WERI-Rb-1 (cell line): ENCODE data around the gene SV2C.

Source experiments
- DNase-seq: peaks from one replicate; pipeline ENCODE4 v3.0.0-alpha.2; 2020
- H3K27ac ChIP-seq: fragments of 250-450 bp; sonication (Bioruptor Pico); 2 replicates; pipeline ENCODE4 v1.5.1; 2020; ENCODE audit warnings: mild to moderate bottlenecking, moderate library complexity
- H3K27me3 ChIP-seq: fragments of 250-450 bp; sonication (Bioruptor Pico); 2 replicates; pipeline ENCODE4 v1.5.1; 2021; ENCODE audit warnings: mild to moderate bottlenecking, low read depth, moderate library complexity; ENCODE audit not compliant: insufficient read depth, severe bottlenecking
- H3K36me3 ChIP-seq: fragments of 250-450 bp; sonication (Bioruptor Pico); 2 replicates; pipeline ENCODE4 v1.5.1; 2020; ENCODE audit warnings: mild to moderate bottlenecking, moderate library complexity
- H3K4me3 ChIP-seq: 2 replicates; pipeline ENCODE4 v1.5.1; 2011; ENCODE audit warnings: low read depth, mild to moderate bottlenecking, control low read depth, low read length
- H3K9me3 ChIP-seq: fragments of 250-450 bp; sonication (Bioruptor Pico); 2 replicates; pipeline ENCODE4 v1.5.1; 2021; ENCODE audit warnings: mild to moderate bottlenecking, moderate library complexity; ENCODE audit not compliant: severe bottlenecking
- CTCF ChIP-seq: IDR thresholded peaks from 2 replicates; pipeline ENCODE4 v1.5.1; 2011; ENCODE audit warnings: low read depth, mild to moderate bottlenecking, control low read depth, inconsistent platforms, low read length

The SV2C gene

DNA sequence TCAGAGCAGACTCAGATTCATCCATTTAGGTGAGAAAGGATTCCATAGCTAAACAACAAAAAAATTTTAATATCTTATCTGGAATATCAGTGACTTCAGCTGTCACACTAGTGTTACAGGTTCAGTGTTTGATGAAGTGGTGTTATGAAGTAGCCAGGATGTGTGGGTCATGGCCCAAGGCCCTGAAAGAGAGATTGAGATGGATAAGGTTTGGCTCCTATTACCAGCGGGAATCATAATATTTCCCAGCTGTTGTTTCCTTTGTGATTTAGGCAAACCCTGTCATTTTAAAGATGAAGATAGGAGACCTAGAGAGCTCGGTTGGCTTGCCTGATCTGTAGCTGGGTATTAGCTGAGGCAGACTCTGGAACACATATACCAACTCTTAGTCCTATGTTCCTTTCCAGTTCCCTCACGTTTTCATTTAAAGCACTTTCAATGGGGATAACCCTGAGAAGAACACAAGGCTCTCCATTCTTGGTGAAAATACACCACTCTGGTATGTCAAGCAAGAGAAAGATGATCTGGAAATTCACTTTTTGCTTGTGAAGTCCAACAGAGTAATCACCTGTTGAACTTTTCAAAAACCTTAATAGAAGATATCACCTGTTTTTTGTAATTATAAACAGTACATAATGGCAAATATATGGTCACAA, 54.8 kb downstream of the SV2C start:
- Histone ChIP-seq H3K27me3 (no peaks in the 10 kb centered on the region), H3K4me3 (no peak overlapping the region), H3K9me3 (no peaks in the 10 kb centered on the region), H3K36me3 (no peaks in the 10 kb centered on the region), H3K27ac (no peak overlapping the region)
- TF ChIP-seq CTCF: no peak
- DNase-seq: no peak

- Histone ChIP-seq H3K4me3 (no peak overlapping the region), H3K27me3 (no peaks in the 10 kb centered on the region), H3K36me3 (no peaks in the 10 kb centered on the region), H3K27ac (no peak overlapping the region), H3K9me3 (no peaks in the 10 kb centered on the region)
- no peak for TF ChIP-seq CTCF
- DNase-seq: no peak
These were observed 60.7 kb downstream of the SV2C start for GRCh38 chr5:76143884-76144283.

- no peak overlapping the region for H3K27ac ChIP-seq
- DNase-seq: no peak
- H3K27me3 ChIP-seq: no peaks in the 10 kb centered on the region
- H3K4me3 ChIP-seq: no peak overlapping the region
- no peaks in the 10 kb centered on the region for H3K9me3 ChIP-seq
- no peaks in the 10 kb centered on the region for H3K36me3 ChIP-seq
- TF ChIP-seq CTCF: no peak
These were observed 61.5 kb downstream of the SV2C start for GRCh38 chr5:76144513-76145274.

DNA sequence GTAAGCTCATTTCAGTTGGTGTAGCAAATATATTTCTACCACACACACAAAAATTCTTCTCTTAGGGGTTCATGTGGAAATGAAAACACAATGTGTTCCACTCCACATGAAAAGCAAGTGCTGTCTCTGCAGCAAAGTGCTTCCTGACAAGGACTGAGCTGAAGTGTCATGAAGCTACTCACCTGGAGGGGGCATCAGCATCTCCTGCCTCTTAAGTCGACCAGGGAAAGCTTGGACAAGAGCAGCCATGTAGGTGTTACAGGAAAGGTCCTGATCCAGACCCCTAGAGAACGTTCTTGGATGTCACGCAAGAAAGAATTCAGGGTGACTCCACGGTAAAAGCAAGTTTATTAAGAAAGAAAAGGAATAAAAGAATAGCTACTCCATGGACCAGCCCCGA, 62.8 kb downstream of the SV2C start:
- DNase-seq: peak; percentile 57
- H3K27ac ChIP-seq: no peak overlapping the region
- TF ChIP-seq CTCF: peak; percentile 76
- no peaks in the 10 kb centered on the region for H3K27me3 ChIP-seq
- no peaks in the 10 kb centered on the region for H3K36me3 ChIP-seq
- H3K4me3 ChIP-seq: no peak overlapping the region
- peaks cover 5% of the 10 kb centered on the region for H3K9me3 ChIP-seq

- no peak for TF ChIP-seq CTCF
- DNase-seq: no peak
- Histone ChIP-seq H3K27ac (peak overlapping the region; percentile 66), H3K36me3 (no peaks in the 10 kb centered on the region), H3K9me3 (peaks cover 8% of the 10 kb centered on the region), H3K27me3 (no peaks in the 10 kb centered on the region), H3K4me3 (no peak overlapping the region)
These were observed 66.5 kb downstream of the SV2C start for GRCh38 chr5:76149636-76150035.
